ENCODE measurements around the gene RHCG. TPM values are rescaled to one million over a fixed set of nuclear protein-coding genes. Genes with fewer than 3 reads are reported as not detected.

Gene RHCG
- total and polyA plus RNA-seq, 12 donors: 0.33 to 4.1 (median 1.5) TPM; not detected in 2

GRCh38 chr15:89446255-89446891 lies 50.0 kb downstream of the RHCG start:
- no peak for DNase-seq
- Histone ChIP-seq H3K4me1 (replicated peaks in 1 of 2) (no peaks in the 10 kb centered on the region), H3K27me3 (peaks cover 19% of the 10 kb centered on the region), H3K36me3 (replicated peaks in 1 of 2) (no peaks in the 10 kb centered on the region), H3K4me3 (no peak overlapping the region), H3K9me3 (replicated peaks in 1 of 3) (no peaks in the 10 kb centered on the region), H3K27ac (no peak overlapping the region)
- TF ChIP-seq POLR2A (IDR thresholded peaks at IDR 0.05) (no peak), CTCF (IDR thresholded peaks at IDR 0.05) (no peak)
- WGBS, 4 donors: 65 to 87% (median 73%) methylated on average over 8 to 9 of the region's 9 CpGs
- intact Hi-C loops (cut with DNase I): no loop called here

- WGBS, 4 donors: 64 to 85% (median 83%) methylated on average over 1 of the region's 1 CpG
- Histone ChIP-seq H3K27ac (no peak overlapping the region), H3K4me3 (no peak overlapping the region), H3K9me3 (replicated peaks in 1 of 3) (no peaks in the 10 kb centered on the region), H3K27me3 (peaks cover 19% of the 10 kb centered on the region), H3K36me3 (replicated peaks in 1 of 2) (no peaks in the 10 kb centered on the region), H3K4me1 (replicated peaks in 1 of 2) (no peaks in the 10 kb centered on the region)
- no peak for TF ChIP-seq CTCF (IDR thresholded peaks at IDR 0.05)
- no peak for TF ChIP-seq POLR2A (IDR thresholded peaks at IDR 0.05)
- intact Hi-C loops (cut with DNase I): no loop called here
- no peak for DNase-seq
Observed at GRCh38 chr15:89445518-89445917, 50.9 kb downstream of the RHCG start.

- Histone ChIP-seq H3K27ac (no peak overlapping the region), H3K4me3 (no peak overlapping the region), H3K9me3 (replicated peaks in 1 of 3) (no peaks in the 10 kb centered on the region), H3K27me3 (peaks cover 19% of the 10 kb centered on the region), H3K36me3 (replicated peaks in 1 of 2) (no peaks in the 10 kb centered on the region), H3K4me1 (replicated peaks in 1 of 2) (no peaks in the 10 kb centered on the region)
- DNase-seq: no peak
- intact Hi-C loops (cut with DNase I): no loop called here
- TF ChIP-seq POLR2A (IDR thresholded peaks at IDR 0.05): no peak
- TF ChIP-seq CTCF (IDR thresholded peaks at IDR 0.05): no peak
- WGBS, 4 donors: 36 to 59% (median 55%) methylated on average over 5 to 17 of the region's 17 CpGs
Observed at GRCh38 chr15:89444241-89445225, 51.9 kb downstream of the RHCG start.

- no peaks in the 10 kb centered on the region for H3K36me3 ChIP-seq (replicated peaks in 1 of 2)
- WGBS, 4 donors: 55 to 63% (median 62%) methylated on average over 3 of the region's 3 CpGs
- no peak for TF ChIP-seq CTCF (IDR thresholded peaks at IDR 0.05)
- TF ChIP-seq POLR2A (IDR thresholded peaks at IDR 0.05): no peak
- no peak overlapping the region for H3K4me3 ChIP-seq
- H3K27ac ChIP-seq: no peak overlapping the region
- no peaks in the 10 kb centered on the region for H3K9me3 ChIP-seq (replicated peaks in 1 of 3)
- peaks cover 12% of the 10 kb centered on the region for H3K27me3 ChIP-seq
- intact Hi-C loops (cut with DNase I): no loop called here
- DNase-seq: no peak
- no peaks in the 10 kb centered on the region for H3K4me1 ChIP-seq (replicated peaks in 1 of 2)
Observed at GRCh38 chr15:89443581-89443980, 52.8 kb downstream of the RHCG start.

All from adrenal gland (tissue), 12 donors.